CD4-positive, alpha-beta T cell treated with Interleukin-15 for 4 hours (primary cell): ENCODE measurements around the gene EMSY.

ENCODE experiments used
- DNase-seq: peaks from one replicate; pipeline ENCODE4 v3.0.0-alpha.2; 2020; ENCODE audit warnings: low spot score

The EMSY gene

DNA sequence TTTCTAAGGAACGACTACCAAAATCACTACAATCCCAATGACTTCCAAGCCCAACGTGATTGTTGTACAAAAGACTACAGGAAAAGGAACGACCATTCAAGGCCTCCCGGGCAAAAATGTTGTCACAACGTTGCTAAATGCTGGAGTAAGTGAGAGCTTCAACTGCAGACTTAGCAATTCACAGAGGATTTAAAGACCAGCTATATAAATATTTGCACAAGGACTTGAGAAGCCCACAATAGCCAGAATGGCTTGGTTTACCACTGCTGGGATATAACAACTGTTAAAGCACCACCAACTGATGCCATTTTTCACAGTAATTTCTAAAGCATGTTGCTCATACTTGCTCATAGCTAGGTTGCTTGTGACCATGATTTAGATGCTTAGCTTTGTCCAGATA is 78.3 kb downstream of the EMSY start:
- no peak for DNase-seq

DNA sequence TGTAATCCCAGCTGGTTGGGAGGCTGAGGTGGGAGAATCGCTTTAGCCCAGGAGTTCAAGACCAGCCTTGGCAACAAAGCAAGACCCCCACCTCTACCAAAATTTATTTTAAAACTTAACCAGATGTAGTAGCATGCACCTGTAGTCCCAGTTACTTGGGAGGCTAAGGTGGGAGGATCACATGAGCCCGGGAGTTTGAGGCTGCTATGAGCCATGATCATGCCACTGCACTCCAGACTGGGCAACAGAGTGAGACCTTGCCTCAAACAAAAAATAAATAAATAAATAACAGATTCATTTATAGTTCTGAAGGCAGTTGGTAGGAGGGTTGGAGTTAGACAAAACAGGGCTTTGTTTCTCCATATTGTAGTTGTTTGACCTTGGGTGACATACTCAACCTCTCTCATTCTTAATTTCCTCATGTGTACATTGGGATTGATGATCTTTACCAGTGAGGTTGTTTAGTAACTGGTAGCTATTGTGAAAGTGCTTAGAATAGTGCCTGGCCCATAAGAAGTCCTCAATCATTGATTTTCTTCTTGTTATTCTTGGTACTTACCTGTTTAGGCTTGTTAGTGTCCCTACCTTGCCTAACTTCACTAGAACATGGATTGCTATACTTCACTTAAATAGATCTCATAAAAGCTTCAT is 79.1 kb downstream of the EMSY start:
- DNase-seq: no peak

DNA sequence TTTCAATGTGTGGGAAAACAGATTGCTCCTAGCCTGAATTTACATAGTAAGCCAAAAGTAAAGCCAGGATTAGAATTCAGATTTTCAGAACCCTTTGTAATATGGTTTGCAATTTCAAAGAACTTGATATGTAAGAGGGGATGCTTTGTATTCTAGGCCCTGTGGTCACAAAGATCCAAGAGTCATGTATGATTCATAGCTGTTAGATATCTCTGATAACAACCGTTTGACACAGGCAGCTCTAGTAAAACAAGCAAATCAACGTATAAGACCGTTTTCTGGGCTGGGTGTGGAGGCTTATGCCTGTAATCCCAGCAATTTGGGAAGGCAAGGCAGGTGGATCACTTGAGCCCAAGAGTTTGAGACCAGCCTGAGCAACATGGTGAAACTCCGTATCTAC is 79.6 kb downstream of the EMSY start:
- no peak for DNase-seq

GRCh38 chr11:76524919-76525318 is 80.1 kb downstream of the EMSY start:
- no peak for DNase-seq

DNA sequence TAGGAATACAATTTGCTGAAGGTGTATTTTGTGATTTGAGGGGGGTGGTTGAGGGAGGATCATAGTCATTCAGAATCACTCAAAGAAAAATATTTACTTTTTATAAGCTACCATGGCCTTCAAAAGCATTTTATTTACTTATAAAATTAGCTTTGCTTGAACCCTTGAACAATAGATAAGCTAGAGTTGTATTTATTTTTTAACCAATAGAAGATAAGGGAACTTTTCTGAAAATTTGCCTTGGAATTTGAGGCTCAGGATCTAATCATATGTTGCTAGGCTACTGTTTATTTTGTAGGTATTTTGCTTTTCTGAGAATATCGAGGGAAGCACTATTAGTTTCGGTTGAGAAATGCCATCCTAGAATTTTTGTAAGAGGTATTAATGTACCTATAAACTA is 82.1 kb downstream of the EMSY start:
- no peak for DNase-seq

GRCh38 chr11:76542436-76542835 is 97.6 kb downstream of the EMSY start:
- no peak for DNase-seq

- no peak for DNase-seq
Observed at GRCh38 chr11:76543006-76543703, 98.3 kb downstream of the EMSY start.

DNA sequence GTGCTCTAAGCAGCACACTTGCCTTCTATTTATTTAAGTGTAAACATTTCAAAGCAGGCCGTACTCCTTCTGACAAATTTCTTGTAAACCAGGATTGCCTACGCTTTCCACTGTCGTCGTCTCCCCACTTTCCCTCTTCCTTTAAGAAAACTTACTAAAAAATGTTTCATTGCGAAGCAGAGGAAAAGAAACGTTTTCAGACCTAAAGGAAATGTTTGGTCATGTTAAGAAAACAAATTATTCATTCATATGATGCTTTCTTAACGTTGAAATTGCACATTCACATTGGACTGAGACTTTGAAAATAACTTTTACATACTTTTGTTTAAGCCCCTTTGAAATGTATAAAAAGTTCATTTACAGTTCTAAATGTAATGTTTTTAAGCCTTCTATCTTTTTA is 106.0 kb downstream of the EMSY start:
- no peak for DNase-seq

DNA sequence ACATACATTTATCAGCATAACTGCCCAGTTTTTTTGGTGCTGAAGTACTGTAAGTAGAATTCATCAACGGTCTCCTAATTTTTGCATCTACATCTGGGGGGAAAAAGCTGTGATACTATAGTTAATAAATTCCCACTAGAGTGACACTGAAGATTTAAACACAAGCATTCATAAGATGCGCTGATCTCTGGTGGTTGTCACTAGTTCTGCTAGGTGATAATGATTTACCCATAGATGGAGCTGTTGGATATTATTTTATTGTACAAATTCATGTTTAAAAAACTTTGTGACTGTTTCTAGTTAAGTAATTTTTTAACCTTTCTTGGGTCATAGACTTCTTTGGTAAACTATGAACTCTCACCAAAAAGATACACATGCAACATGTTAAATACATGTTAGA is 106.6 kb downstream of the EMSY start:
- no peak for DNase-seq

GRCh38 chr11:76552987-76553386 is 108.2 kb downstream of the EMSY start:
- no peak for DNase-seq

DNA sequence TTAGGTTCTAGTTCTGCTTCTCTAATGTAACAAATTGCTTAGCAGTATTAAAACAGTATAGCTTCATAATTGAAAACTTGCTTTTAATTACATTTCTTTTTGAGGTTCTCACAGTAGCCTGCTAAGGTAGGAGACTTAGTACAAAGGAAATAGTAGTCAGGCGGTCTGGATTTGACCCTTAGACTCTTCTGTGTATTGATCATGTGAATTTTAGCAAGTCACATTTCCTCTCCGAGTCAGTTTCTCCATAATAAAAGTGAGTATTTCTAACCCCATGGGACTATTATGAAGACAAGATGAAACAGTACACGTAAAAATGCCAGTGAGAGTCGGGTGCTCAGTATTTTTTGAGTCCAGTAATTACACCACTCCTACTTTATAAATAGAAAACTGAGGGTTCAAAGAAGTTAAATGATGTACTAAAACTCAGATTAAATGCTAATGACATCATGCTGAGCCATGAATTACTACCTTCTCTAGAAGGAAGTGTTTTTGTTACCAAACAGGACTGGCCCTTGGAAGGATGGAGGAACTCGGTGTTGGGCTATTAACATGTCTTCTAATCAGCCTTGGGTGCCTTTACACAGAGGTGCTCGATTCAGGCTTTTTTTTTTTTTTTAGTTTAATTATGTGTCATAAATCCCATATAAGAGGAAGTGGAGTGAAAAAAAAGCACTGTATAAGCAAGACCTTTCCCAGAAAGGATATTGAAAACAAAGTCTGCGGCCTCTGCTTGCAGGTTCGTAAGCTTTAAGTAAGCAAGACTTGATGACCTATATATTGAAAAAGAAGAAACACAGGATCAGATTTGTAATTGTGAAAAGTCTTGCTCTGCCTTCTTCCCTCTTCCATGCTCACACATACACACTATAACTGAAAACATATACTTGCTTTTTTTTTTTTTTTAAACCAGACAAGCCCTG is 109.0 kb downstream of the EMSY start:
- no peak for DNase-seq

- DNase-seq: no peak
Observed at GRCh38 chr11:76554767-76555166, 109.9 kb downstream of the EMSY start.

DNA sequence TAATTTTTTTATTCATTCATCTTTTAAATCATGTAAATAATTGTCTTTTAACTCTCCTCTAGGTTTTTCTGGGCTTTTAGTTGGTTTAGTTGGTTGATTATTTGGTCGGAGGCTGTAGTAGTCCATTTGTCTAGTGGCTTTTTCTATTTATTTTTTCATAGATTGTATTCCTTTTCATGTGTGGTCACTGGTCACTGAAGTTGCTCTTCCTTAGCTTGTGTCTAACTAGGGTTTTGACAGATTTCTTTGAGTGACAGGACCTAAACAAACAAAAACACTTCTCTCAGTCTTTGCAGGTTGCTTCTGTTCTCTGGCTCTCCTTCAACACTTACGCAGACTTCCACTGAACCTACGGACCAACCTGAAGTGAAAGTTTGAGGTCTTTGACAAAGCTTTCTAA is 112.6 kb downstream of the EMSY start:
- DNase-seq: no peak

- DNase-seq: no peak
Observed at GRCh38 chr11:76558473-76558872, 113.7 kb downstream of the EMSY start.

DNA sequence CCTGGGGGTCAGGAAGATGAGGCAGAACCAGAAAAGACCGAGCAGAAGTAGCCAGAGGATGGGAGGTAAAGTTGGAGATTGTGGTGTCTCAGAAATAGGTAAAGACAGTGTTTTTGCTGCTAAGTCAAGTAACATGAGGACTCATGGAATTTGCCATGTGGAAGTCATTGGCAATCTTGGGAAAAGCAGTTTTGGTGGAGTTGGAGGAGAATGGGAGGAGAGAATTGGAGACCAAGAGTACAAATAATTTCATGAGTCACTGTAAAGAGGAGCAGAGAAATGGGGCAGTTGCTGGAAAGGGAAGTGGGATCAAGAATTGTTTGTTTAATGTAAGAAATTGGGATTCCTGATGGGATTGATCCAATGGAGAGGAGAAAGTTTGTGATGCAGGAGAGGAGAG is 114.1 kb downstream of the EMSY start:
- DNase-seq: no peak

DNA sequence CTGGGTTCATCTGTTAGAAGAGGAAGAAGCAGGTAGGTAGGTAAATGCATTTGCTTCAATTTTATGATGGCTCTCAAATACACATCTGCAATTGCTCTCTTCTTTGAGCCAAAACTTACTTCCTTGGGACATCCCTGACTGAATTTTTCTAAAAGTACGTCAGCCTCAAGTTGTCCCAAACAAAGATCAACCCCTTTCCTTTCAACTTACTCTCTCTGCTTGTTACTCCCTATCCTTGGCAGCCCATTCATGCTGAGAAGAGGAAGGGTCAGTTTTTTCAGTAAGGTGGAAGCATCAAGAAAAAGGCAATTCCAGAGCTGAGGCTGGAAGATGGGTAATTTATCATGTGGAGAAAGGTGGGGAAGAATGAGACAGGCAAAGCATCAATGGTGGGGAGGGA is 114.5 kb downstream of the EMSY start:
- no peak for DNase-seq

DNA sequence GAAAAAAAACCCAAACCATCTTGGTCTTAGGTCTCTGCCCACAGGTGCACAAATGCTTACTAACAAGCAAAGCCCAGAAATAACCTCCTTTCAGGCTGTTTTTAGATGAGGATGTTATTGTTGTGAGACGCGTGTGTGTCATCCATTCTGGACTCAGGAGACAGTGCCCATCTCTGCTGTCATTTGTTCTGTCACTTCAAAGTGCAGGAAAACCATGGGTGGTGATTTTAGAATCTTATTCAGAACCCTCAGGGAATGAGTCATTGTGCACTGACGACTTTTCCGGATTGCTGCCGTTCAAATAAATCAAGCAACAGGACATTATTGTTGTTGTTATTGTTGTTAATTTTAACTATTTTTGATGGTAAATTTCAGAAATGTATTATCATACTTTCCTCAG is 115.4 kb downstream of the EMSY start:
- peak; percentile 50 for DNase-seq

DNA sequence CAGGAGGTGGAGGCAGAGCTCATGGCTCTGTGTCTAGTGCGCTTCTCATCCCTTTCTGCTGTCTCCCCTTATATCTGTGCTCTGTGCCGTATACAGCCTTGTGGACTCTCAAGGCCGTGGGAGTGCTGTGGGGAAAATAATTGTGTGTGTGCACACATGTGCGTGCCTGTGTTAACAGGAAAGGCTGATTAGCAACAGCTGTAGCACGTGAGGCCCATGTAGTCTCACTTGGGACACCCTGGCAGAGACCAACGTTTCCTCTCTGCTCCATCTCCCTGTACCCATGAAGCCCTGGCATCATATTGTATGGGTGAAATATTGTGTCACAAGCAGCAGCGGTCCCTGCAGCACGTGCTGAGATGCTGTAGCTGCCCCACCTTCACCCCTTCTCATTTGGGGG is 116.4 kb downstream of the EMSY start:
- DNase-seq: no peak

GRCh38 chr11:76562541-76562940 is 117.7 kb downstream of the EMSY start:
- no peak for DNase-seq

GRCh38 chr11:76564364-76564763 is 119.5 kb downstream of the EMSY start:
- no peak for DNase-seq

DNA sequence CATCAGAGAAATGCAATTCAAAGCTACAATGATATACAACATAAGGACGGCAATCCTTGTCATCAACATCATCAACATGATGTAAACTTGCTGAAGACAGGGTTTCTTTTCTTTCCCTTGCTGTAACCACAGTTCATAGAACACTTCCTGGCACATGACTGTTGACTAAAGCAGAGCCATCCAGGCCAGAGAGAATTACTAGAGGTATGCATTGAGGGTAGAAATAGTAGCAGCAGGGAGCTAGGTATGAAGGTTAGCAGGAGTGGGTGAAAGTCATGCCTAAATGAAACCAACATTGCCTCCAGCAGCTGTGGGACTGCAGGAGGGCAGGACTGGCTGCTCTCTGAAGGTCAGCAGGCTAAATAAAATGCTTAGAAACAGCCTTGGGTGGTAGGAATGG is 122.0 kb downstream of the EMSY start:
- no peak for DNase-seq

- no peak for DNase-seq
Observed at GRCh38 chr11:76567261-76567660, 122.4 kb downstream of the EMSY start.

GRCh38 chr11:76568139-76568538 is 123.3 kb downstream of the EMSY start:
- no peak for DNase-seq
